Umbilical cord (tissue), 2 donors: ENCODE measurements around the gene NME7. TPM values are rescaled to one million over a fixed set of nuclear protein-coding genes. Genes with fewer than 3 reads are reported as not detected.

Source experiments
- DNase-seq: peaks from one replicate; pipeline ENCODE4 v3.0.0-alpha.2; 2015; ENCODE audit warnings: low spot score
- total RNA-seq: library from RNA; depleted of rRNA; stranded (reverse); fragments of >200 nt; gene quantifications from one replicate; pipeline ENCODE4 v1.2.3, GENCODE V29; 2014; ENCODE audit warnings: low replicate concordance; ENCODE audit not compliant: insufficient read depth

The NME7 gene
- total RNA-seq, 1 donor from 2014 or later: 29.6 TPM

DNA sequence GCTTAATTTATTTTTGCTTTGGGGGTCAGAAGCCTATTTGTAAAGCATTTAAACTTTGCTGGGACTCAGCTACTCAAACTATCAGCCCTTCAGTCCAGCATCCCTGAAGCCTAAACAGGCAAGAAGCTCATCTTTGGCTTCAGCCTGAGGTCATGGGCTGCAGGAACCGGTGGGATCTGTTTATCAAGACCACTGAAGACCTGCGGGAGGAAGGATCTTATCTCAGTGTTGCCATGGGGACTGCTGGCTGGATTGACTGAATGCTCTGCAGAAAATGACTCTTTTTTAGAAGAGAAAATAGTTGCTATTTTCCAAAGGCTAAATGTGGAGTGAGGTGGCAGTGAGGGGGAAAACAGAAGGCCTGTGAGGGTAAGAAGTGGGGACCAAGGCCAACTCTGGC is 281.7 kb downstream of the NME7 start:
- DNase-seq: no peak

Other genes with a start within 250 kb of the NME7 start
- 46.7 TPM for gene BLZF1, start 398 bp upstream of the NME7 start, total RNA-seq
- 1.2 TPM for gene CCDC181, start 59.7 kb upstream of the NME7 start, total RNA-seq
- 19.5 TPM for gene SLC19A2, start 118.1 kb upstream of the NME7 start, total RNA-seq
- gene F5, start 218.7 kb upstream of the NME7 start, total RNA-seq: 2.9 TPM